BJ (cell line): ENCODE results near the gene SMYD3. TPM values are rescaled to one million over a fixed set of nuclear protein-coding genes. Genes with fewer than 3 reads are reported as not detected.

ENCODE experiments used
- CTCF ChIA-PET: fragments of 350-600 bp; formaldehyde crosslinking; extraction: SDS; loops from one replicate; lab custom pipeline; 2021; ENCODE audit warnings: antibody characterized with exemption, inconsistent platforms; lab: Yijun Ruan, JAX
- POLR2A ChIA-PET: fragments of 300-600 bp; sonication (Branson Sonifier 250); formaldehyde crosslinking; extraction: SDS; loops from one replicate; lab custom pipeline; 2021; ENCODE audit warnings: antibody characterized with exemption; lab: Charles Lee
- DNase-seq: peaks from one replicate; pipeline ENCODE4 v3.0.0-alpha.2; 2011; ENCODE audit warnings: low read depth
- H3K27me3 ChIP-seq: 2 replicates; pipeline ENCODE4 v1.6.0; 2011; ENCODE audit warnings: low read length; ENCODE audit not compliant: control insufficient read depth, insufficient read depth
- H3K36me3 ChIP-seq: 2 replicates; pipeline ENCODE4 v1.5.1; 2011; ENCODE audit warnings: low read length; ENCODE audit not compliant: control insufficient read depth, insufficient read depth
- H3K4me3 ChIP-seq: 2 replicates; pipeline ENCODE4 v1.5.1; 2011; ENCODE audit warnings: low read depth, mild to moderate bottlenecking, control low read depth, low read length
- polyA plus RNA-seq: library from polyadenylated mRNA; depleted of rRNA; stranded (reverse); fragments of >200 nt; gene quantifications from 2 replicates; pipeline ENCODE4 v1.2.3, GENCODE V29; 2011
- TF ChIP-seq, protein P1 (sequence below): IDR thresholded peaks from 2 replicates; pipeline ENCODE4 v1.5.1; 2011; ENCODE audit warnings: low read depth, mild to moderate bottlenecking, control low read depth, inconsistent platforms, low read length, moderate library complexity; ENCODE audit not compliant: insufficient read depth

Gene SMYD3
- polyA plus RNA-seq, 1 experiment, result 26.1 TPM

DNA sequence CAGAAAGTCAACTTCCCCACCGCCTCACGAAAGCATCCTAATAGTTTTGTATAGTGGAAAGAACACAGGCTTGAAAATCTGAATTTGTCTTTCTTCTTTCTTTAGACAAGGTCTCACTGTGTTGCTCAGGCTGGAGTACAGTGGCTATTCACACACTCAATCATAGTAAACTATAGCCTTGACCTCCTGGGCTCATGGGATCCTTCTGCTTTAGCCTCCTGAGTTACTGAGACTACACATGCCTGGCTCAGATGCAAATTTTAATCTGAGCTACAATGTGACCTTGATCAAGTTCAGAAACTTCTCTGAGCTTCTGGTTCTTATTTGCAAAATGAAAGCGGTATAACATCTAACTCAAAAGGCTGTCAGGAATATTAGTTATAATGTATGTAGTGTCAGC is 362.1 kb downstream of the SMYD3 start:
- no peaks in the 10 kb centered on the region for H3K36me3 ChIP-seq
- POLR2A ChIA-PET, result no interaction called here
- CTCF ChIA-PET, result interaction anchor here (0.6 to 1.3 kb wide), 3 partner anchors 10 to 146 kb away, joined by 3 read pairs; no protein-coding TSS in a partner anchor

DNA sequence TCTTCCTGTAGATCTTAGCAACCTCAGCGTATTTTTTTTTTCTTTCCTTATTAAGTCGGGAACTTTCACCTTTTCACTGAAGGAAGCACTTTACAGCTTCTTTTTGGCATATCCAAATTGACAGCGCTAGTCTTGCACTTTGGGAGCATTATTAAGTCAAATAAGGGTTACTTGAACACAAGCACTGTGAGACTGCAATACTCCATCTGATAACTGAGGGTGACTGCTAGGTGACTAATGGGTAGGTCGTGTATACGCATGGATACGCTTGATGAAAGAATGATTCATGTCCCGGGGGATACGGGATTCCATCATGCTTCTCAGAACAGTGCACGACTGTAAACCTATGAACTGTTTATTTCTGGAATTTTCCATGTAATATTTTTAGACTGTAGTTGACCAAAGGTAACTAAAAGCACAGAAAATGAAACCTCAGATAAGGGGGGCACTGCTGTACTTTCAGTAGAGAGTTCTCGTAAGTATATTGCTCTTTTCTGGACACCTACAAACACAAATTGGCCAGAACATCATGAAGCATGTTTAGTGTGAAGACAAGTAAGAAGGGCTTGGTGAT is 364.7 kb downstream of the SMYD3 start:
- DNase-seq, result peak; percentile 47
- Histone ChIP-seq H3K36me3 (no peaks in the 10 kb centered on the region), H3K27me3 (no peaks in the 10 kb centered on the region), H3K4me3 (no peak overlapping the region)
- POLR2A ChIA-PET, result no interaction called here
- TF ChIP-seq, protein P1, sequence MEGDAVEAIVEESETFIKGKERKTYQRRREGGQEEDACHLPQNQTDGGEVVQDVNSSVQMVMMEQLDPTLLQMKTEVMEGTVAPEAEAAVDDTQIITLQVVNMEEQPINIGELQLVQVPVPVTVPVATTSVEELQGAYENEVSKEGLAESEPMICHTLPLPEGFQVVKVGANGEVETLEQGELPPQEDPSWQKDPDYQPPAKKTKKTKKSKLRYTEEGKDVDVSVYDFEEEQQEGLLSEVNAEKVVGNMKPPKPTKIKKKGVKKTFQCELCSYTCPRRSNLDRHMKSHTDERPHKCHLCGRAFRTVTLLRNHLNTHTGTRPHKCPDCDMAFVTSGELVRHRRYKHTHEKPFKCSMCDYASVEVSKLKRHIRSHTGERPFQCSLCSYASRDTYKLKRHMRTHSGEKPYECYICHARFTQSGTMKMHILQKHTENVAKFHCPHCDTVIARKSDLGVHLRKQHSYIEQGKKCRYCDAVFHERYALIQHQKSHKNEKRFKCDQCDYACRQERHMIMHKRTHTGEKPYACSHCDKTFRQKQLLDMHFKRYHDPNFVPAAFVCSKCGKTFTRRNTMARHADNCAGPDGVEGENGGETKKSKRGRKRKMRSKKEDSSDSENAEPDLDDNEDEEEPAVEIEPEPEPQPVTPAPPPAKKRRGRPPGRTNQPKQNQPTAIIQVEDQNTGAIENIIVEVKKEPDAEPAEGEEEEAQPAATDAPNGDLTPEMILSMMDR, result no peak
- CTCF ChIA-PET, result no interaction called here

More for the DNA sequence above, 362.1 kb downstream of the SMYD3 start:
- no peak for DNase-seq
- Histone ChIP-seq H3K4me3 (no peak overlapping the region), H3K27me3 (no peaks in the 10 kb centered on the region)
- TF ChIP-seq, protein P1, result no peak

DNA sequence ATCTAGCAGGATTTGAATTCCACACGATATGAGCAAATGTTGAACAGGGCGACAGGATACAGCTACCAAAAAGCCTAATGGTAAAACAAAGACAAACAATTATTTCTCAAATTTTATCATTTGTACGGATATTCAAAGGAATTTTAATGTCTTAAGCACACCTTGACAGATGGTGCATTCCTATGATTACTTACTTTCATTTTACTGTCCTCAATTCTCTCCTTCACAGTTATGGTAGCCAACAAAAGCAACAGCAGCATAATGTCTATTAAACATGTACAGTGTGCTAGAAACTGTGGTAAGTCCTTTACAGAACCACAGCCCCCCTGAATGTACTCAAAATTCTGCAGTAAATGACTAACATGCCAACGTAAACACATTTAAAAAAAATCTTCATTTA is 365.8 kb downstream of the SMYD3 start:
- no peaks in the 10 kb centered on the region for H3K36me3 ChIP-seq
- DNase-seq, result no peak
- POLR2A ChIA-PET, result no interaction called here
- CTCF ChIA-PET, result interaction anchor here (1.1 kb wide), 2 partner anchors 14 to 310 kb away, joined by 3 to 4 read pairs; no protein-coding TSS in a partner anchor
- TF ChIP-seq, protein P1, result no peak
- no peak overlapping the region for H3K4me3 ChIP-seq
- no peaks in the 10 kb centered on the region for H3K27me3 ChIP-seq

DNA sequence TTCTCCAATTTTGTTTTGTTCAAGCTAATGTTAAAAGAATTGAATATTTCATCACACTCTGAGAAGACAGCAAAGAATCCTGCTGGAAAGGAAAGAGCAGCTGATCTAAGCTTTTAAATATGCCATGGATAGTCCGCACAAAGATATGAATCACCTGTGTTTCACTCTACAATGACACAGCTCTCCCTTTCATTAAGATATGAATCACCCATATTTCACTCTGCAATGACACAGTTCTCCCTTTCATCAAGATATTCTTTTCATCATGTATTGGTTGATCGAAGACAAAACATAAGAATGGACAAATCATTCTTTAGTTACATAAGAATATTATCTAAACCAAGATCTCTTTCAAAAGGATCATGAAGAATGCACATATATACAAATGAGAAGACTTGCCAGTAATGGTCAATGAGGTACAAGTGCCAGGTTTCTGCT is 367.3 kb downstream of the SMYD3 start:
- TF ChIP-seq, protein P1, result no peak
- CTCF ChIA-PET, result interaction anchor here (0.6 to 1.8 kb wide), 4 partner anchors 11 to 401 kb away, joined by 3 to 8 read pairs (median 4); no protein-coding TSS in a partner anchor
- DNase-seq, result peak; percentile 62
- no peaks in the 10 kb centered on the region for H3K36me3 ChIP-seq
- POLR2A ChIA-PET, result no interaction called here
- no peaks in the 10 kb centered on the region for H3K27me3 ChIP-seq
- H3K4me3 ChIP-seq, result no peak overlapping the region

DNA sequence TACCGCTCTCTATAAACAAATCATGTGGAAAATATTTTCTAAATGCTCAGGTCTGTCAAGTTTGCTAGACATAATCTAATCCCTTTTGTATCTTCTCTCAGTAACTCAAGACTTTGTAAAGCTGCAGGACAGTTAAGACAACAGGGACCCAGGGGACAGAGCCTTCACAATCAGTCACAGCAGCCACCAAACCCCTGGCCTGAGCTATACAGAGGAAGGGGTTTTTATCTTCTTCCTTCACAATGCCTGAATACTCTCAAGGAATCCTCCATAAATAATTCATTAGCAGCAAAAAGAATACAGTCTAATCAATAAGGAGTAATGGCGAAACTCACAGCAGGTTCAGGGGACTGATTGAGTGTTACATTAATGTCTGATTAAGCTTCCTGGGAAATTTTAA is 368.3 kb downstream of the SMYD3 start:
- no peaks in the 10 kb centered on the region for H3K27me3 ChIP-seq
- TF ChIP-seq, protein P1, result no peak
- H3K36me3 ChIP-seq, result no peaks in the 10 kb centered on the region
- ChIA-PET POLR2A (no interaction called here), CTCF (interaction anchor here (1.8 kb wide), 1 partner anchor 10 kb away, joined by 8 read pairs; no protein-coding TSS in a partner anchor)
- DNase-seq, result no peak
- H3K4me3 ChIP-seq, result no peak overlapping the region
